Parathyroid adenoma (tissue), 2 donors: ENCODE data around the gene GID8.

Source experiments
- H2AFZ ChIP-seq: fragments of 300-600 bp; sonication (generic); one replicate; pipeline ENCODE4 v1.7.0; 2017; ENCODE audit warnings: antibody characterized with exemption, mild to moderate bottlenecking
- H3K27ac ChIP-seq: fragments of 300-600 bp; sonication (generic); one replicate; pipeline ENCODE4 v1.7.0; 2017
- H3K27me3 ChIP-seq: fragments of 300-600 bp; sonication (generic); one replicate; pipeline ENCODE4 v1.7.0; 2017; ENCODE audit warnings: low read length; ENCODE audit not compliant: control insufficient read depth, insufficient read depth
- H3K36me3 ChIP-seq: fragments of 300-600 bp; sonication (generic); one replicate; pipeline ENCODE4 v1.7.0; 2017; ENCODE audit warnings: low read length; ENCODE audit not compliant: control insufficient read depth, insufficient read depth
- H3K4me1 ChIP-seq: fragments of 300-600 bp; sonication (generic); one replicate; pipeline ENCODE4 v1.7.0; 2017; ENCODE audit warnings: control low read depth
- H3K4me2 ChIP-seq: fragments of 300-600 bp; sonication (generic); one replicate; pipeline ENCODE4 v1.7.0; 2017; ENCODE audit warnings: low read length
- H3K4me3 ChIP-seq: fragments of 300-600 bp; sonication (generic); one replicate; pipeline ENCODE4 v1.7.0; 2017; ENCODE audit warnings: low read depth, low read length
- H3K79me2 ChIP-seq: fragments of 300-600 bp; sonication (generic); one replicate; pipeline ENCODE4 v1.7.0; 2017; ENCODE audit warnings: control low read depth
- H3K9ac ChIP-seq: fragments of 300-600 bp; sonication (generic); one replicate; pipeline ENCODE4 v1.7.0; 2017; ENCODE audit warnings: mild to moderate bottlenecking
- H3K9me3 ChIP-seq: fragments of 300-600 bp; sonication (generic); one replicate; pipeline ENCODE4 v1.7.0; 2017; ENCODE audit warnings: low read length; ENCODE audit not compliant: control insufficient read depth
- CTCF ChIP-seq: fragments of 300-600 bp; sonication (generic); IDR thresholded peaks from one replicate; pipeline ENCODE4 v1.7.0; 2017; ENCODE audit warnings: antibody characterized with exemption, mild to moderate bottlenecking
- donor health status: primary hyperparathyroidism.

Gene GID8

DNA sequence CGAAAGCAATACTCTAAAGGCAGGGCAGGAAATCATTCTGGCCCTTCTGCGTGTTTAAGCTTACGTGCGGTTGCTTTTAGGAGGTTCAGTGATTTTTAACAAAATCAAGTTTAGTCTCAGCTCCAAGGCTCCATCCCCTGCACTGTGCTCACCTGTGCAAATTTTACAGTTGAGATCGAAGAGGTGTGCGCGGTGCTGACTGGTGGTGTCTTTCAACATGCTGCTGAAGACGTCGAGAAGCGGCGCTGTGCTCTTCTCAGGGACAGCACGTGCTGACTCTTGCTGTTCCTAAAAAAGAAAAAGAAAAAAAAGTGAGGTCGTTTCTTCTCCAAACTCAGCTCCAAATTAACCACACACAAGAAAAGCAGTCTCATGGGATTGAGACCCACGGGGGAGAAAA is 43.7 kb upstream of the GID8 start:
- H3K27ac ChIP-seq: no peak overlapping the region
- H3K27me3 ChIP-seq: no peaks in the 10 kb centered on the region
- H2AFZ ChIP-seq: no peak overlapping the region

DNA sequence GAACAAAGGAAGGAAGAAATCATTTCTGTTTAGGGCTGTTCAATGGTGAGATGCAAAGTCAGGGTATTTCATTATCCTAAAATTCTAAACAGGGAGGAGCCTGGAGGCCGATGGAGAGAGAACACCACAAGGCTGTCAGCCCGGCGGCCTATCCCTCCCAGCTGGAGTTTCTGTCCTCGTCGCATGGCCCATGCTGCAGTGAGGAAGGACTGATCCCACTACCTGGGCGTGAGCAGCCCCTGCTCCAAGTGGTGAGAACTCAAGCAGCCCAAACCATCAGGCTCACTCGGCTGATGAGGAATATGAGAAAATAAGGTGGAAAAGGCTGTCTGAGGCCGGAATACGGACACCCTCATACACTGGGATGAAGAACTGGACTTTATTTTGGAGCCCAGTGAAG is 42.4 kb upstream of the GID8 start:
- Histone ChIP-seq H3K9ac (no peak overlapping the region), H3K4me2 (no peak overlapping the region), H3K79me2 (no peaks in the 10 kb centered on the region), H3K27ac (no peak overlapping the region), H2AFZ (no peak overlapping the region), H3K36me3 (no peaks in the 10 kb centered on the region), H3K4me1 (peaks cover 3% of the 10 kb centered on the region), H3K9me3 (no peaks in the 10 kb centered on the region), H3K4me3 (no peak overlapping the region), H3K27me3 (no peaks in the 10 kb centered on the region)
- TF ChIP-seq CTCF: no peak

More for the DNA sequence above, 43.7 kb upstream of the GID8 start:
- Histone ChIP-seq H3K4me1 (peaks cover 2% of the 10 kb centered on the region), H3K79me2 (peaks cover 2% of the 10 kb centered on the region), H3K36me3 (no peaks in the 10 kb centered on the region), H3K9me3 (no peaks in the 10 kb centered on the region), H3K4me3 (no peak overlapping the region), H3K4me2 (no peak overlapping the region), H3K9ac (no peak overlapping the region)
- no peak for TF ChIP-seq CTCF

- Histone ChIP-seq H3K4me1 (peaks cover 3% of the 10 kb centered on the region), H2AFZ (no peak overlapping the region), H3K9me3 (no peaks in the 10 kb centered on the region), H3K79me2 (no peaks in the 10 kb centered on the region), H3K27ac (no peak overlapping the region), H3K4me3 (no peak overlapping the region), H3K36me3 (no peaks in the 10 kb centered on the region), H3K27me3 (no peaks in the 10 kb centered on the region), H3K4me2 (no peak overlapping the region), H3K9ac (no peak overlapping the region)
- no peak for TF ChIP-seq CTCF
Observed at GRCh38 chr20:62896526-62896925, 41.4 kb upstream of the GID8 start.

- Histone ChIP-seq H3K4me1 (peaks cover 3% of the 10 kb centered on the region), H2AFZ (no peak overlapping the region), H3K9ac (no peak overlapping the region), H3K27ac (no peak overlapping the region), H3K27me3 (no peaks in the 10 kb centered on the region), H3K4me3 (no peak overlapping the region), H3K79me2 (no peaks in the 10 kb centered on the region), H3K4me2 (no peak overlapping the region), H3K36me3 (no peaks in the 10 kb centered on the region), H3K9me3 (no peaks in the 10 kb centered on the region)
- TF ChIP-seq CTCF: no peak
Observed at GRCh38 chr20:62897666-62898065, 40.3 kb upstream of the GID8 start.

- peaks cover 3% of the 10 kb centered on the region for H3K4me1 ChIP-seq
- no peak overlapping the region for H3K4me2 ChIP-seq
- H3K27me3 ChIP-seq: no peaks in the 10 kb centered on the region
- no peak overlapping the region for H3K27ac ChIP-seq
- H2AFZ ChIP-seq: no peak overlapping the region
- no peaks in the 10 kb centered on the region for H3K9me3 ChIP-seq
- H3K4me3 ChIP-seq: no peak overlapping the region
- no peaks in the 10 kb centered on the region for H3K36me3 ChIP-seq
- no peaks in the 10 kb centered on the region for H3K79me2 ChIP-seq
- H3K9ac ChIP-seq: no peak overlapping the region
- TF ChIP-seq CTCF: no peak
Observed at GRCh38 chr20:62898093-62898964, 39.6 kb upstream of the GID8 start.
